Esophagus muscularis mucosa (tissue), 3 donors: ENCODE data around the gene HIP1R.
"Not testable (repeated sequence)": the region's sequence is repeated elsewhere in the genome, so short reads cannot be mapped to it uniquely, and the experiment has no call there.

Source experiments
- CTCF ChIP-seq, 3 experiments: fragments of 200-600 bp in 2 of 3; fragments of 450-650 bp in 1 of 3; sonication (generic) in 2 of 3; IDR thresholded peaks; one replicate each; pipeline ENCODE4 v1.5.1; 2017 to 2019; ENCODE audit warnings: antibody characterized with exemption in 3 of 3, mild to moderate bottlenecking in 2 of 3, moderate library complexity in 1 of 3
- POLR2A ChIP-seq: fragments of 450-650 bp; IDR thresholded peaks from one replicate; pipeline ENCODE4 v1.6.1; 2017; ENCODE audit warnings: antibody characterized with exemption, moderate library complexity, mild to moderate bottlenecking, low read depth

GRCh38 chr12:122804957-122805356 is 30.3 kb upstream of the HIP1R start:
- not testable (repeated sequence) for TF ChIP-seq CTCF (IDR thresholded peaks at IDR 0.05); POLR2A
